Mucosa of stomach (tissue), 1 donor: ENCODE results near the gene COPS6.

Source experiments
- H3K27me3 ChIP-seq: one replicate; pipeline ENCODE4 v1.7.0; 2013; ENCODE audit warnings: mild to moderate bottlenecking, low read length; ENCODE audit not compliant: control insufficient read depth, insufficient read depth
- H3K36me3 ChIP-seq: one replicate; pipeline ENCODE4 v1.7.0; 2013; ENCODE audit warnings: low read length; ENCODE audit not compliant: control insufficient read depth, insufficient read depth
- H3K4me1 ChIP-seq: one replicate; pipeline ENCODE4 v1.7.0; 2013; ENCODE audit warnings: mild to moderate bottlenecking, low read length; ENCODE audit not compliant: control insufficient read depth, insufficient read depth
- H3K4me3 ChIP-seq: one replicate; pipeline ENCODE4 v1.7.0; 2013; ENCODE audit warnings: low read length
- H3K9ac ChIP-seq: one replicate; pipeline ENCODE4 v1.7.0; 2013; ENCODE audit warnings: mild to moderate bottlenecking, low read length, moderate library complexity
- H3K9me3 ChIP-seq: one replicate; pipeline ENCODE4 v1.7.0; 2013; ENCODE audit warnings: mild to moderate bottlenecking, low read length, moderate library complexity; ENCODE audit not compliant: control insufficient read depth
- donor health status: Pancreatic carcinoma.

COPS6 gene

GRCh38 chr7:100064162-100064561, 24.6 kb upstream of the COPS6 start:
- Histone ChIP-seq H3K27me3 (no peaks in the 10 kb centered on the region), H3K9ac (no peak overlapping the region), H3K9me3 (no peaks in the 10 kb centered on the region), H3K36me3 (no peaks in the 10 kb centered on the region), H3K4me3 (no peak overlapping the region), H3K4me1 (peaks cover 5% of the 10 kb centered on the region)

GRCh38 chr7:100065452-100066186, 23.1 kb upstream of the COPS6 start:
- Histone ChIP-seq H3K4me3 (no peak overlapping the region), H3K36me3 (peaks cover 6% of the 10 kb centered on the region), H3K9me3 (peaks cover 2% of the 10 kb centered on the region), H3K9ac (no peak overlapping the region), H3K27me3 (no peaks in the 10 kb centered on the region), H3K4me1 (peaks cover 5% of the 10 kb centered on the region)

GRCh38 chr7:100066953-100067352, 21.8 kb upstream of the COPS6 start:
- Histone ChIP-seq H3K4me3 (no peak overlapping the region), H3K9ac (no peak overlapping the region), H3K9me3 (peaks cover 16% of the 10 kb centered on the region), H3K36me3 (peaks cover 19% of the 10 kb centered on the region), H3K27me3 (no peaks in the 10 kb centered on the region), H3K4me1 (peaks cover 5% of the 10 kb centered on the region)

GRCh38 chr7:100069991-100070390, 18.8 kb upstream of the COPS6 start:
- no peaks in the 10 kb centered on the region for H3K27me3 ChIP-seq
- H3K4me1 ChIP-seq: peaks cover 5% of the 10 kb centered on the region
- H3K36me3 ChIP-seq: peaks cover 27% of the 10 kb centered on the region
- H3K4me3 ChIP-seq: no peak overlapping the region
- H3K9ac ChIP-seq: no peak overlapping the region
- H3K9me3 ChIP-seq: peaks cover 26% of the 10 kb centered on the region

GRCh38 chr7:100071018-100071723, 17.6 kb upstream of the COPS6 start:
- H3K9me3 ChIP-seq: peaks cover 26% of the 10 kb centered on the region
- H3K4me1 ChIP-seq: no peaks in the 10 kb centered on the region
- H3K27me3 ChIP-seq: no peaks in the 10 kb centered on the region
- no peak overlapping the region for H3K4me3 ChIP-seq
- peaks cover 37% of the 10 kb centered on the region for H3K36me3 ChIP-seq
- H3K9ac ChIP-seq: no peak overlapping the region

GRCh38 chr7:100072462-100072861, 16.3 kb upstream of the COPS6 start:
- peaks cover 37% of the 10 kb centered on the region for H3K36me3 ChIP-seq
- H3K9ac ChIP-seq: no peak overlapping the region
- H3K9me3 ChIP-seq: peaks cover 26% of the 10 kb centered on the region
- no peak overlapping the region for H3K4me3 ChIP-seq
- peaks cover 6% of the 10 kb centered on the region for H3K4me1 ChIP-seq
- no peaks in the 10 kb centered on the region for H3K27me3 ChIP-seq

- H3K4me3 ChIP-seq: no peak overlapping the region
- H3K27me3 ChIP-seq: no peaks in the 10 kb centered on the region
- H3K36me3 ChIP-seq: peaks cover 37% of the 10 kb centered on the region
- H3K9me3 ChIP-seq: peaks cover 26% of the 10 kb centered on the region
- H3K9ac ChIP-seq: no peak overlapping the region
- H3K4me1 ChIP-seq: peaks cover 17% of the 10 kb centered on the region
These were observed 13.9 kb upstream of the COPS6 start for GRCh38 chr7:100074841-100075240.

GRCh38 chr7:100075418-100075817, 13.4 kb upstream of the COPS6 start:
- Histone ChIP-seq H3K36me3 (peaks cover 33% of the 10 kb centered on the region), H3K9me3 (peaks cover 26% of the 10 kb centered on the region), H3K9ac (no peak overlapping the region), H3K27me3 (no peaks in the 10 kb centered on the region), H3K4me3 (no peak overlapping the region), H3K4me1 (peaks cover 23% of the 10 kb centered on the region)

- peaks cover 16% of the 10 kb centered on the region for H3K36me3 ChIP-seq
- H3K4me3 ChIP-seq: no peak overlapping the region
- peaks cover 8% of the 10 kb centered on the region for H3K9me3 ChIP-seq
- no peak overlapping the region for H3K9ac ChIP-seq
- H3K4me1 ChIP-seq: peaks cover 25% of the 10 kb centered on the region
- no peaks in the 10 kb centered on the region for H3K27me3 ChIP-seq
These were observed 11.6 kb upstream of the COPS6 start for GRCh38 chr7:100077205-100077604.

GRCh38 chr7:100079024-100079560, 9.7 kb upstream of the COPS6 start:
- Histone ChIP-seq H3K4me1 (peaks cover 31% of the 10 kb centered on the region), H3K9me3 (no peaks in the 10 kb centered on the region), H3K36me3 (peaks cover 11% of the 10 kb centered on the region), H3K4me3 (no peak overlapping the region), H3K27me3 (no peaks in the 10 kb centered on the region), H3K9ac (peak overlapping the region; percentile 40)

GRCh38 chr7:100080907-100081534, 7.7 kb upstream of the COPS6 start:
- Histone ChIP-seq H3K4me3 (no peak overlapping the region), H3K9me3 (no peaks in the 10 kb centered on the region)

GRCh38 chr7:100081535-100082102, 7.2 kb upstream of the COPS6 start, which contains the start of gene ZNF3:
Gene ZNF3 (minus strand): TSS chr7:100081723. CDS start chr7:100077357, 4,366 bp downstream.
- Histone ChIP-seq H3K9ac (peak within 1 kb of the TSS; percentile 71), H3K9me3 (no peaks in the 10 kb centered on the region), H3K27me3 (no peaks in the 10 kb centered on the region), H3K4me1 (peaks cover 31% of the 10 kb centered on the region), H3K36me3 (no peaks in the 10 kb centered on the region), H3K4me3 (no peak within 1 kb of the TSS)

More at GRCh38 chr7:100080907-100081534, 7.7 kb upstream of the COPS6 start:
- H3K36me3 ChIP-seq: no peaks in the 10 kb centered on the region
- H3K9ac ChIP-seq: peak overlapping the region; percentile 71
- no peaks in the 10 kb centered on the region for H3K27me3 ChIP-seq
- H3K4me1 ChIP-seq: peaks cover 31% of the 10 kb centered on the region
